ENCODE data around the gene IKBKE. TPM values are rescaled to one million over a fixed set of nuclear protein-coding genes. Genes with fewer than 3 reads are reported as not detected.

Gene IKBKE
- total RNA-seq, 4 donors from 2014 or later: 13.8 to 77.4 (median 17.8) TPM

GRCh38 chr1:206466840-206467649 lies 3.2 kb upstream of the IKBKE start:
- Histone ChIP-seq H3K27ac (no peak overlapping the region), H3K36me3 (no peaks in the 10 kb centered on the region), H3K4me1 (peaks cover 6 to 29% (median 23%) of the 10 kb centered on the region in 4 donors), H3K27me3 (no peaks in the 10 kb centered on the region), H3K9me3 (no peaks in the 10 kb centered on the region), H3K4me3 (no peak overlapping the region)
- TF ChIP-seq EP300 (IDR thresholded peaks at IDR 0.05; ENCODE audit: low read depth) (no peak), POLR2AphosphoS5 (IDR thresholded peaks at IDR 0.05) (no peak), POLR2A (IDR thresholded peaks at IDR 0.05) (no peak)
- TF ChIP-seq, protein P1, sequence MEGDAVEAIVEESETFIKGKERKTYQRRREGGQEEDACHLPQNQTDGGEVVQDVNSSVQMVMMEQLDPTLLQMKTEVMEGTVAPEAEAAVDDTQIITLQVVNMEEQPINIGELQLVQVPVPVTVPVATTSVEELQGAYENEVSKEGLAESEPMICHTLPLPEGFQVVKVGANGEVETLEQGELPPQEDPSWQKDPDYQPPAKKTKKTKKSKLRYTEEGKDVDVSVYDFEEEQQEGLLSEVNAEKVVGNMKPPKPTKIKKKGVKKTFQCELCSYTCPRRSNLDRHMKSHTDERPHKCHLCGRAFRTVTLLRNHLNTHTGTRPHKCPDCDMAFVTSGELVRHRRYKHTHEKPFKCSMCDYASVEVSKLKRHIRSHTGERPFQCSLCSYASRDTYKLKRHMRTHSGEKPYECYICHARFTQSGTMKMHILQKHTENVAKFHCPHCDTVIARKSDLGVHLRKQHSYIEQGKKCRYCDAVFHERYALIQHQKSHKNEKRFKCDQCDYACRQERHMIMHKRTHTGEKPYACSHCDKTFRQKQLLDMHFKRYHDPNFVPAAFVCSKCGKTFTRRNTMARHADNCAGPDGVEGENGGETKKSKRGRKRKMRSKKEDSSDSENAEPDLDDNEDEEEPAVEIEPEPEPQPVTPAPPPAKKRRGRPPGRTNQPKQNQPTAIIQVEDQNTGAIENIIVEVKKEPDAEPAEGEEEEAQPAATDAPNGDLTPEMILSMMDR (IDR thresholded peaks at IDR 0.05): no peak
- WGBS, 2 donors (ENCODE audit: low coverage in 1 of 2): 38 to 72% methylated on average over 4 to 15 of the region's 15 CpGs
- in situ Hi-C loops (cut with MboI; ENCODE audit: low pct_ligation_motif_present in 1 of 4, low pct_unique_long_range_greater_than_20kb in 1 of 4, low sequenced_read_pairs in 3 of 4): no loop called here
- intact Hi-C loops (cut with DNase I; ENCODE audit: low total_unique reads): no loop called here
- DNase-seq: no peak

- in situ Hi-C loops (cut with MboI; ENCODE audit: low pct_ligation_motif_present in 1 of 4, low pct_unique_long_range_greater_than_20kb in 1 of 4, low sequenced_read_pairs in 3 of 4): no loop called here
- Histone ChIP-seq H3K36me3 (no peaks in the 10 kb centered on the region), H3K4me1 (peaks cover 6 to 36% (median 24%) of the 10 kb centered on the region in 4 donors), H3K4me3 (no peak overlapping the region), H3K9me3 (no peaks in the 10 kb centered on the region), H3K27ac (no peak overlapping the region), H3K27me3 (no peaks in the 10 kb centered on the region)
- intact Hi-C loops (cut with DNase I; ENCODE audit: low total_unique reads): no loop called here
- DNase-seq: peak; percentile 37
- TF ChIP-seq, protein P1 (IDR thresholded peaks at IDR 0.05): no peak
- TF ChIP-seq POLR2A (IDR thresholded peaks at IDR 0.05) (no peak), EP300 (IDR thresholded peaks at IDR 0.05; ENCODE audit: low read depth) (no peak), POLR2AphosphoS5 (IDR thresholded peaks at IDR 0.05) (no peak)
- 48 to 69% methylated on average over 5 to 9 of the region's 9 CpGs for WGBS, 2 donors (ENCODE audit: low coverage in 1 of 2)
Observed at GRCh38 chr1:206467915-206468314, 2.4 kb upstream of the IKBKE start.

DNA sequence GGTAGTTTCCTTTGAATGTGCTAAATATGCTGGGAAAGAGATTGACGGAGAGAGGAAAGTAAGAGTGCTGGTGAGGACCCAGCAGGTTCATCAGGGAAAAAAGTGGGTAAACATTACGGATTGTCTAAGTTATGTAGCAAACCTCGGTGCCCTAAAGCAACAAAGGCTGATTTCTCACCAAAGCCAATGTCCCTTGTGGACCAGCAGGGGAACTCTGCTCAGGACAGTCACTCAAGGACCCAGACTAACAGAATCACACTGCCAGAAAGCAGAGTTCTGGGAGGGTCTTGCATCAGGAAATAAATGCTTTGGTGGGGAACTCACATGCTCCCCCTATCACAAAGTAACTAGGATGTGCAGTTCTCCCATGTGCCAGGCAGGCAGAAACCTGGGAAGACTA lies 1.7 kb upstream of the IKBKE start:
- intact Hi-C loops (cut with DNase I; ENCODE audit: low total_unique reads): no loop called here
- Histone ChIP-seq H3K9me3 (no peaks in the 10 kb centered on the region), H3K27me3 (no peaks in the 10 kb centered on the region), H3K4me1 (peaks cover 6 to 37% (median 24%) of the 10 kb centered on the region in 4 donors), H3K27ac (no peak overlapping the region), H3K36me3 (no peaks in the 10 kb centered on the region), H3K4me3 (no peak overlapping the region)
- DNase-seq: no peak
- WGBS, 2 donors (ENCODE audit: low coverage in 1 of 2): 66 to 100% methylated on average over 1 to 3 of the region's 3 CpGs
- in situ Hi-C loops (cut with MboI; ENCODE audit: low pct_ligation_motif_present in 1 of 4, low pct_unique_long_range_greater_than_20kb in 1 of 4, low sequenced_read_pairs in 3 of 4): no loop called here
- no peak for TF ChIP-seq EP300 (IDR thresholded peaks at IDR 0.05; ENCODE audit: low read depth)
- TF ChIP-seq POLR2A (IDR thresholded peaks at IDR 0.05): no peak
- TF ChIP-seq, protein P1 (IDR thresholded peaks at IDR 0.05): no peak
- no peak for TF ChIP-seq POLR2AphosphoS5 (IDR thresholded peaks at IDR 0.05)

DNA sequence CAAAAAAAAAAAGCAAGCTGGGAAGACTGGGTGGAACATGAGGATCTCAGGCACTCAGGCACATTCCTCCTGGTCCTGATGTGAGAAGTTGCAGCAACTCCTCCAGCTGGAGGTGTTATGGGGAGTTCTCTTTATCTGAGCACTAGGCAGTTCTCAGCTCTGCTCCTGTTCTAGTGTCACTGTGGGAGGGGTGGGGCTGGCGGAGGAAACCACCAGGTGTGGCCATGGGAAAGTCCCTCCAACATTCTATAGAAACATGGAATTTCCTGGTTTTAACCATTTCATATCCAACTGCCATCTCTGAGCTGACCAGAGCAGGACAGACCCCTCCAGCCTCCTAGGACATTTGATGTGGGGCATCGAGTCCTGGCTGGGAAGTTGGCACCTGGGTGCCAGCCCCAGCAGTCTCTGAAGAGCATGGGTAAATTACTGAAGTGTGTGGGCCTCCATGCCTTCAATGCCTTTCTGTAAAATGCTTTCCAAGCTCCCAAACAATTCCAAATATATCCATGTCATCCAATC lies 804 bp upstream of the IKBKE start:
- no peaks in the 10 kb centered on the region for H3K36me3 ChIP-seq
- H3K27me3 ChIP-seq: no peaks in the 10 kb centered on the region
- peak overlapping the region in 3 of 4 donors; percentile 73 to 85 (median 80) for H3K27ac ChIP-seq
- H3K4me3 ChIP-seq: peak overlapping the region in 2 of 4 donors; percentile 53 to 73
- TF ChIP-seq, protein P1 (IDR thresholded peaks at IDR 0.05): no peak
- no peak for TF ChIP-seq EP300 (IDR thresholded peaks at IDR 0.05; ENCODE audit: low read depth)
- no peak for TF ChIP-seq POLR2A (IDR thresholded peaks at IDR 0.05)
- TF ChIP-seq POLR2AphosphoS5 (IDR thresholded peaks at IDR 0.05): no peak
- in situ Hi-C loops (cut with MboI; ENCODE audit: low pct_ligation_motif_present in 1 of 4, low pct_unique_long_range_greater_than_20kb in 1 of 4, low sequenced_read_pairs in 3 of 4) (no loop called here), intact Hi-C loops (cut with DNase I; ENCODE audit: low total_unique reads) (no loop called here)
- peak; percentile 70 for DNase-seq
- 33 to 50% methylated on average over 1 to 2 of the region's 2 CpGs for WGBS, 2 donors (ENCODE audit: low coverage in 1 of 2)
- H3K4me1 ChIP-seq: peaks cover 6 to 37% (median 24%) of the 10 kb centered on the region in 4 donors
- no peaks in the 10 kb centered on the region for H3K9me3 ChIP-seq

Data from transverse colon (tissue), 4 donors.